GM19023 (cell line): ENCODE measurements around the gene TEAD3.

ENCODE experiments used
- ATAC-seq: cut with Tn5 transposase; IDR thresholded peaks from one replicate; pipeline ENCODE4 v1.9.1; 2021; ENCODE audit warnings: mild to moderate bottlenecking, moderate library complexity; ENCODE audit not compliant: unreplicated experiment

The TEAD3 gene

DNA sequence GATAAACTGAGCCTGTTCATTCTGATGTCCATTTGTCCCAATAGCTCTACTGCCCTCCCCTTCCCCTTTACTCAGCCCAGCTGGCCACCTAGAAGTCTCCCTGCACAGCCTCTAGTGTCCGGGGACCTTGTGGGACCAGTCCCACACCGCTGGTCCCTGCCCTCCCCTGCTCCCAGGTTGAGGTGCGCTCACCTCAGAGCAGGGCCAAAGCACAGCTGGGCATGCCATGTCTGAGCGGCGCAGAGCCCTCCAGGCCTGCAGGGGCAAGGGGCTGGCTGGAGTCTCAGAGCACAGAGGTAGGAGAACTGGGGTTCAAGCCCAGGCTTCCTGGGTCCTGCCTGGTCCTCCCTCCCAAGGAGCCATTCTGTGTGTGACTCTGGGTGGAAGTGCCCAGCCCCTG is 69.4 kb downstream of the TEAD3 start:
- no peak for ATAC-seq

- ATAC-seq: no peak
These were observed 70.8 kb downstream of the TEAD3 start for GRCh38 chr6:35426074-35426473.

DNA sequence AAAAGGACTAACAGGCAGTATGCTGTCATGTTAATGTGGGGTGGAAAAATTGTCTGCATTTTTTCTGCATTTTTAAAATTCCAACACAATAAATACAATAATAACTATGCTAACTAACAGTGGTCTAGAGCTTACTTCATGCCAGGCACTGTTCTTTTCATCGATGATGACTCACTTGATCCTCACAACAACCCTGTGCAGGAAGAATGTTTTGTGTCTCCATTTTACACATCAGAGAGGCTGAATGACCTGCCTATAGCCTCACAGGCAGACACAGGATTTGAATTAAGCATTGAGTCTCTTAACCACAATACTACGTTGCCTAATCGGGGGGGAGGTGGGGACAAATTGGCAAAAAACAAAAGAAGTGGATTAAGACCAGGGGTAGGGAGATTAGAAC is 71.6 kb downstream of the TEAD3 start:
- no peak for ATAC-seq
